Upper lobe of right lung (tissue), 1 donor: ENCODE measurements around the gene STIL. TPM values are rescaled to one million over a fixed set of nuclear protein-coding genes. Genes with fewer than 3 reads are reported as not detected.

Experiments used
- ATAC-seq: fragments of 200-7000 bp; cut with Tn5 transposase; one replicate; pipeline ENCODE4 v1.9.1; 2020; ENCODE audit warnings: mild to moderate bottlenecking, moderate library complexity
- DNase-seq: peaks from one replicate; pipeline ENCODE4 v3.0.0-alpha.2; 2020
- H3K27ac ChIP-seq: fragments of 200-600 bp; one replicate; pipeline ENCODE4 v1.8.0; 2022
- H3K27me3 ChIP-seq: fragments of 200-600 bp; one replicate; pipeline ENCODE4 v1.8.0; 2022; ENCODE audit warnings: mild to moderate bottlenecking
- H3K36me3 ChIP-seq: fragments of 200-600 bp; one replicate; pipeline ENCODE4 v1.8.0; 2022
- H3K4me1 ChIP-seq: fragments of 200-600 bp; one replicate; pipeline ENCODE4 v1.8.0; 2022
- H3K4me3 ChIP-seq: fragments of 200-600 bp; one replicate; pipeline ENCODE4 v1.8.0; 2022; ENCODE audit warnings: mild to moderate bottlenecking
- H3K9me3 ChIP-seq: fragments of 200-600 bp; one replicate; pipeline ENCODE4 v1.8.0; 2022
- CTCF ChIP-seq: fragments of 200-600 bp; IDR thresholded peaks from one replicate; pipeline ENCODE4 v1.8.0; 2022; ENCODE audit warnings: antibody characterized with exemption
- intact Hi-C: fragments of 100-400 bp; cut with DNase I; formaldehyde crosslinking; loops from one replicate; pipeline ENCODE4 v1.11.0; 2022
- long read RNA-seq: library from polyadenylated mRNA; unstranded; transcript quantifications from one replicate; pipeline ENCODE4 v2.0.0, GENCODE V29; 2021
- total RNA-seq: library from RNA; stranded (reverse); fragmentation: NEBNext Ultra II Directional; extraction: Animal tissue kit (Norgen Biotek cat#: 25700); gene quantifications from one replicate; pipeline ENCODE4 v1.2.1, GENCODE V29; 2021
- donor health status: DM: no; HTN: yes; CAD: no; lungs with severe emphysema.

Gene STIL
- 1.7 TPM for total RNA-seq
- long read RNA-seq: 0 reads

- Histone ChIP-seq H3K9me3 (no peaks in the 10 kb centered on the region), H3K4me1 (peaks cover 6% of the 10 kb centered on the region), H3K27ac (peak within 1 kb of the TSS; percentile 64), H3K36me3 (no peaks in the 10 kb centered on the region), H3K27me3 (no peaks in the 10 kb centered on the region), H3K4me3 (peak within 1 kb of the TSS; percentile 72)
- DNase-seq (peak; percentile 99), ATAC-seq (peak; percentile 100)
- TF ChIP-seq CTCF: peak; percentile 19
- intact Hi-C loops: no loop called here
Measured at GRCh38 chr1:47313915-47314664, at the start of gene STIL. TSS of gene STIL (minus strand) at chr1:47314147. CDS start at chr1:47310319, 3,828 bp downstream.

GRCh38 chr1:47362828-47363227 lies 48.9 kb upstream of the STIL start:
- no peak for ATAC-seq
- Histone ChIP-seq H3K4me3 (no peak overlapping the region), H3K36me3 (no peaks in the 10 kb centered on the region), H3K4me1 (no peaks in the 10 kb centered on the region), H3K27me3 (no peaks in the 10 kb centered on the region), H3K9me3 (no peaks in the 10 kb centered on the region), H3K27ac (no peak overlapping the region)
- DNase-seq: no peak
- intact Hi-C loops: no loop called here
- TF ChIP-seq CTCF: no peak

GRCh38 chr1:47361380-47361779 lies 47.4 kb upstream of the STIL start:
- DNase-seq (no peak), ATAC-seq (no peak)
- Histone ChIP-seq H3K4me3 (no peak overlapping the region), H3K27ac (no peak overlapping the region), H3K4me1 (no peaks in the 10 kb centered on the region), H3K27me3 (no peaks in the 10 kb centered on the region), H3K9me3 (no peaks in the 10 kb centered on the region), H3K36me3 (no peaks in the 10 kb centered on the region)
- no peak for TF ChIP-seq CTCF
- intact Hi-C loops: no loop called here

- Histone ChIP-seq H3K27ac (no peak overlapping the region), H3K27me3 (no peaks in the 10 kb centered on the region), H3K36me3 (no peaks in the 10 kb centered on the region), H3K4me1 (peaks cover 3% of the 10 kb centered on the region), H3K9me3 (no peaks in the 10 kb centered on the region), H3K4me3 (no peak overlapping the region)
- DNase-seq: no peak
- intact Hi-C loops: no loop called here
- no peak for TF ChIP-seq CTCF
- ATAC-seq: no peak
Measured at GRCh38 chr1:47351305-47351704, 37.4 kb upstream of the STIL start.

- peaks cover 1% of the 10 kb centered on the region for H3K4me1 ChIP-seq
- no peak overlapping the region for H3K27ac ChIP-seq
- ATAC-seq: no peak
Measured at GRCh38 chr1:47348246-47348645, 34.3 kb upstream of the STIL start.

More at GRCh38 chr1:47348246-47348645, 34.3 kb upstream of the STIL start:
- intact Hi-C loops: no loop called here
- H3K9me3 ChIP-seq: no peaks in the 10 kb centered on the region
- H3K4me3 ChIP-seq: no peak overlapping the region
- no peaks in the 10 kb centered on the region for H3K36me3 ChIP-seq
- no peak for DNase-seq
- no peaks in the 10 kb centered on the region for H3K27me3 ChIP-seq
- TF ChIP-seq CTCF: no peak
